ENCODE measurements around the gene TGIF2.
"Not testable (repeated sequence)": the region's sequence is repeated elsewhere in the genome, so short reads cannot be mapped to it uniquely, and the experiment has no call there.

Gene TGIF2

GRCh38 chr20:36606158-36607066, 33.0 kb downstream of the TGIF2 start:
- peak; percentile 34 to 68 (median 62) for DNase-seq
- Histone ChIP-seq H3K9me3 (ENCODE audit: control extremely low read depth in 1 of 5, control insufficient read depth in 4 of 5, insufficient read depth in 2 of 5, low read depth in 1 of 5, low read length in 4 of 5) (no peaks in the 10 kb centered on the region), H3K27me3 (replicated peaks in 2 of 5; ENCODE audit: control insufficient read depth in 4 of 5, insufficient read depth in 5 of 5, low read length in 4 of 5) (no peaks in the 10 kb centered on the region), H3K36me3 (ENCODE audit: control insufficient read depth in 4 of 4, insufficient read depth in 4 of 4, low read length in 3 of 4) (peaks cover 2 to 35% (median 20%) of the 10 kb centered on the region in 4 experiments), H3K4me3 (ENCODE audit: control insufficient read depth in 1 of 7, extremely low read depth in 1 of 7, insufficient read depth in 4 of 7, low read depth in 2 of 7, low read length in 6 of 7) (peak overlapping the region; percentile 81 to 99 (median 96)), H3K4me1 (ENCODE audit: control extremely low read depth in 1 of 4, control insufficient read depth in 4 of 4, insufficient read depth in 4 of 4, low read length in 3 of 4) (peaks cover 7 to 33% (median 26%) of the 10 kb centered on the region in 4 experiments), H3K27ac (ENCODE audit: insufficient read depth in 1 of 2, low read depth in 1 of 2, low read length in 2 of 2, poor library complexity in 1 of 2, severe bottlenecking in 2 of 2) (peak overlapping the region; percentile 82 to 92)
- ChIA-PET CTCF (interaction anchor here (0.9 to 3.5 kb wide), 20 partner anchors 8 to 150 kb away, joined by 3 to 33 read pairs (median 4); partner anchors contain the start of genes NDRG3, SLA2 and TGIF2), POLR2A (interaction anchor here (0.9 to 2.6 kb wide), 7 partner anchors 11 to 140 kb away, joined by 4 to 13 read pairs (median 6); partner anchors contain the start of genes NDRG3, SLA2 and TGIF2)
- 0% methylated on average over 27 of the region's 31 CpGs for WGBS (ENCODE audit: insufficient coverage)

DNA sequence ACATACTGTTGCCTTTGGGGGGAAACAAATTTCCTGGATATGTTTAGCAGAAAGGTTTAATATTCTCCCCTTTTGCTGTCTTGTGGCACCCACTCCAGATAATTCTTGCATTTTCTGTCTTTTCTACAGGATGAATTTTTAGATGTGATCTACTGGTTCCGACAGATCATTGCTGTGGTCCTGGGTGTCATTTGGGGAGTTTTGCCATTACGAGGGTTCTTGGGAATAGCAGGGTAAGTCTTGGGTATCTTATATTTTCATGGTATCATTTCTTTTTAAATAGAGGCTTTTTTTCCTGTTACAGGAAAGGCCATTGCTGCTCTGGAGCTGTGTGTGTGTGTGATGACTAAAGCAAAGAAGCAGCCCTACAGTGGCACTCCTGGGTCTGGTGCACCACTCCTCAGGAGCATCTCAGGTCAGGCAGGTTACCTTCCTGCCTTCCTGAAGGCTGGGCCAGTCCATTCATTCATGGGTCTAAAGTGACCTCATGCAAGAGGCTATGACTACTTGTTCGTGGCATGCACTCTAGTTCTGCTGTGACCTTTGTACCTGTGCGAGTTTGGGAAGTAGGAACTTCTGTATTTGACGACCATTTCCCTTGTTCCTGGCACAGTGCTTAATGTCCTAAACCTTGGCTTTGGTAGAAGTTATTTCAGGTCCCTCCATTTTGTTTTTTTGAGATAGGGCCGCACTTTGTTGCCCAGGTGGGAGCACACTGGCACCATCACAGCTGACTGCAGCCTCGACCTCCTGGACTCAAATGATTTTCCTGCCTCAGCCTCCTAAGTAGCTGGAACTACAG, 34.4 kb downstream of the TGIF2 start:
- 90% methylated on average over 5 of the region's 7 CpGs for WGBS (ENCODE audit: insufficient coverage)
- Histone ChIP-seq H3K27me3 (replicated peaks in 2 of 5; ENCODE audit: control insufficient read depth in 4 of 5, insufficient read depth in 5 of 5, low read length in 4 of 5) (no peaks in the 10 kb centered on the region), H3K4me1 (ENCODE audit: control extremely low read depth in 1 of 4, control insufficient read depth in 4 of 4, insufficient read depth in 4 of 4, low read length in 3 of 4) (peaks cover 3 to 31% (median 26%) of the 10 kb centered on the region in 4 experiments), H3K36me3 (ENCODE audit: control insufficient read depth in 4 of 4, insufficient read depth in 4 of 4, low read length in 3 of 4) (peaks cover 4 to 49% (median 27%) of the 10 kb centered on the region in 4 experiments), H3K27ac (ENCODE audit: insufficient read depth in 1 of 2, low read depth in 1 of 2, low read length in 2 of 2, poor library complexity in 1 of 2, severe bottlenecking in 2 of 2) (peak overlapping the region in 1 of 2 experiments; percentile 92), H3K4me3 (ENCODE audit: control insufficient read depth in 1 of 7, extremely low read depth in 1 of 7, insufficient read depth in 4 of 7, low read depth in 2 of 7, low read length in 6 of 7) (peak overlapping the region in 4 of 7 experiments; percentile 8 to 98 (median 24)), H3K9me3 (ENCODE audit: control extremely low read depth in 1 of 5, control insufficient read depth in 4 of 5, insufficient read depth in 2 of 5, low read depth in 1 of 5, low read length in 4 of 5) (no peaks in the 10 kb centered on the region)
- POLR2A ChIA-PET = no interaction called here
- CTCF ChIA-PET = interaction anchor here (0.6 to 3.2 kb wide), 4 partner anchors 14 to 74 kb away, joined by 3 to 21 read pairs (median 4); partner anchors contain the start of gene TGIF2
- no peak for DNase-seq

DNA sequence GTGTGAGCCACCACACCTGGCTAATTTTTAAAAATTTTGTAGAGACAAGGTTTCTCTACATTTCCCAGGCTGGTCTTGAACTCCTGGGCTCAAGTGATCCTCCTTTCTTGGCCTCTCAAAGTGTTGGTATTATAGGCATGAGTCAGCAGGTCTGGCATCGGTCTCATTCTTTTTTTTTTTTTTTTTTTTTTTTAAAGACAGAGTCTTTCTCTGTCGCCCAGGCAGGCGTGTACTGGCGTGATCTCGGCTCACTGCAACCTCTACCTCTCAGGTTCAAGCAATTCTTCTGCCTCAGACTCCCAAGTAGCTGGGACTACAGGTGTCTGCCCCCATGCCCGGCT, 35.0 kb downstream of the TGIF2 start:
- POLR2A ChIA-PET = interaction anchor here (0.6 to 0.8 kb wide), 2 partner anchors 9 to 24 kb away, joined by 3 to 8 read pairs; no protein-coding TSS in a partner anchor
- not testable (repeated sequence) for H3K4me3 ChIP-seq (ENCODE audit: control insufficient read depth in 1 of 7, extremely low read depth in 1 of 7, insufficient read depth in 4 of 7, low read depth in 2 of 7, low read length in 6 of 7); H3K27ac ChIP-seq (ENCODE audit: insufficient read depth in 1 of 2, low read depth in 1 of 2, low read length in 2 of 2, poor library complexity in 1 of 2, severe bottlenecking in 2 of 2); H3K9me3 ChIP-seq (ENCODE audit: control extremely low read depth in 1 of 5, control insufficient read depth in 4 of 5, insufficient read depth in 2 of 5, low read depth in 1 of 5, low read length in 4 of 5); H3K27me3 ChIP-seq (replicated peaks in 2 of 5; ENCODE audit: control insufficient read depth in 4 of 5, insufficient read depth in 5 of 5, low read length in 4 of 5)
- 98% methylated on average over 4 of the region's 6 CpGs for WGBS (ENCODE audit: insufficient coverage)
- CTCF ChIA-PET = interaction anchor here (1.0 to 3.1 kb wide), 3 partner anchors 15 to 147 kb away, joined by 3 to 10 read pairs (median 4); no protein-coding TSS in a partner anchor
- peak in 1 of 3 donors; percentile 32 for DNase-seq
- H3K4me1 ChIP-seq (ENCODE audit: control extremely low read depth in 1 of 4, control insufficient read depth in 4 of 4, insufficient read depth in 4 of 4, low read length in 3 of 4) = peaks cover 3 to 31% (median 26%) of the 10 kb centered on the region in 4 experiments
- H3K36me3 ChIP-seq (ENCODE audit: control insufficient read depth in 4 of 4, insufficient read depth in 4 of 4, low read length in 3 of 4) = peaks cover 4 to 49% (median 31%) of the 10 kb centered on the region in 4 experiments

DNA sequence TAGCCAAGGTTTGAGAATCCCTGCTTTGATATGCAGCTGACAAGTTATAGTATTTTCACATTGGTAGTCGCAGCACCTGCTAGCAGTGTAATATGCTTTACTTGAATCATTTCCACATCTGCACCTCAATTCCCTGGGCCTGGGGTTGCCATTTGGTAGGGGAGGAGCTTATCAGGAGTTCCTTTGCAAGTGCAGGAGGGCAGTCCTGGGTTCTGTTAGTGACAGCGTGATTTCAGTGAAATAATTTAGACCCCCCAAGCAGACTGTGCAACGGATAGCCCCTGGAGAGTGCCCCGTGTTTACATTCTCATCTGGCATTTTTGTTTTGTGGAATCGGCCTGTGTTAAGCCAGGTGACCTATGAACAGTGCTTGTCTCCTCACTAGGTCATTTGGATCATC, 38.2 kb downstream of the TGIF2 start:
- 94% methylated on average over 5 of the region's 5 CpGs for WGBS (ENCODE audit: insufficient coverage)
- POLR2A ChIA-PET = interaction anchor here (0.6 to 1.4 kb wide), 2 partner anchors 34 to 163 kb away, joined by 3 read pairs; partner anchors contain the start of gene SLA2

GRCh38 chr20:36613974-36614373, 40.6 kb downstream of the TGIF2 start:
- Histone ChIP-seq H3K27me3 (replicated peaks in 2 of 5; ENCODE audit: control insufficient read depth in 4 of 5, insufficient read depth in 5 of 5, low read length in 4 of 5) (no peaks in the 10 kb centered on the region), H3K4me1 (ENCODE audit: control extremely low read depth in 1 of 4, control insufficient read depth in 4 of 4, insufficient read depth in 4 of 4, low read length in 3 of 4) (no peaks in the 10 kb centered on the region), H3K27ac (ENCODE audit: insufficient read depth in 1 of 2, low read depth in 1 of 2, low read length in 2 of 2, poor library complexity in 1 of 2, severe bottlenecking in 2 of 2) (no peak overlapping the region), H3K4me3 (ENCODE audit: control insufficient read depth in 1 of 7, extremely low read depth in 1 of 7, insufficient read depth in 4 of 7, low read depth in 2 of 7, low read length in 6 of 7) (no peak overlapping the region), H3K9me3 (ENCODE audit: control extremely low read depth in 1 of 5, control insufficient read depth in 4 of 5, insufficient read depth in 2 of 5, low read depth in 1 of 5, low read length in 4 of 5) (no peaks in the 10 kb centered on the region), H3K36me3 (ENCODE audit: control insufficient read depth in 4 of 4, insufficient read depth in 4 of 4, low read length in 3 of 4) (peaks cover 5 to 61% (median 44%) of the 10 kb centered on the region in 4 experiments)
- 97% methylated on average over 3 of the region's 3 CpGs for WGBS (ENCODE audit: insufficient coverage)
- DNase-seq = no peak
- CTCF ChIA-PET = interaction anchor here (0.6 to 6.6 kb wide), 11 partner anchors 8 to 1201 kb away, joined by 3 to 55 read pairs (median 9); partner anchors contain the start of genes DSN1, RAB5IF and SLA2
- POLR2A ChIA-PET = no interaction called here

More for the DNA sequence above, 38.2 kb downstream of the TGIF2 start:
- no peak for DNase-seq
- Histone ChIP-seq H3K36me3 (ENCODE audit: control insufficient read depth in 4 of 4, insufficient read depth in 4 of 4, low read length in 3 of 4) (peaks cover 8 to 75% (median 52%) of the 10 kb centered on the region in 4 experiments), H3K9me3 (ENCODE audit: control extremely low read depth in 1 of 5, control insufficient read depth in 4 of 5, insufficient read depth in 2 of 5, low read depth in 1 of 5, low read length in 4 of 5) (no peaks in the 10 kb centered on the region), H3K27ac (ENCODE audit: insufficient read depth in 1 of 2, low read depth in 1 of 2, low read length in 2 of 2, poor library complexity in 1 of 2, severe bottlenecking in 2 of 2) (no peak overlapping the region), H3K4me1 (ENCODE audit: control extremely low read depth in 1 of 4, control insufficient read depth in 4 of 4, insufficient read depth in 4 of 4, low read length in 3 of 4) (peaks cover 3 to 17% (median 12%) of the 10 kb centered on the region in 4 experiments), H3K4me3 (ENCODE audit: control insufficient read depth in 1 of 7, extremely low read depth in 1 of 7, insufficient read depth in 4 of 7, low read depth in 2 of 7, low read length in 6 of 7) (no peak overlapping the region), H3K27me3 (replicated peaks in 2 of 5; ENCODE audit: control insufficient read depth in 4 of 5, insufficient read depth in 5 of 5, low read length in 4 of 5) (no peaks in the 10 kb centered on the region)
- CTCF ChIA-PET = interaction anchor here (1.0 to 6.6 kb wide), 14 partner anchors 12 to 145 kb away, joined by 3 to 55 read pairs (median 8); partner anchors contain the start of gene SLA2

DNA sequence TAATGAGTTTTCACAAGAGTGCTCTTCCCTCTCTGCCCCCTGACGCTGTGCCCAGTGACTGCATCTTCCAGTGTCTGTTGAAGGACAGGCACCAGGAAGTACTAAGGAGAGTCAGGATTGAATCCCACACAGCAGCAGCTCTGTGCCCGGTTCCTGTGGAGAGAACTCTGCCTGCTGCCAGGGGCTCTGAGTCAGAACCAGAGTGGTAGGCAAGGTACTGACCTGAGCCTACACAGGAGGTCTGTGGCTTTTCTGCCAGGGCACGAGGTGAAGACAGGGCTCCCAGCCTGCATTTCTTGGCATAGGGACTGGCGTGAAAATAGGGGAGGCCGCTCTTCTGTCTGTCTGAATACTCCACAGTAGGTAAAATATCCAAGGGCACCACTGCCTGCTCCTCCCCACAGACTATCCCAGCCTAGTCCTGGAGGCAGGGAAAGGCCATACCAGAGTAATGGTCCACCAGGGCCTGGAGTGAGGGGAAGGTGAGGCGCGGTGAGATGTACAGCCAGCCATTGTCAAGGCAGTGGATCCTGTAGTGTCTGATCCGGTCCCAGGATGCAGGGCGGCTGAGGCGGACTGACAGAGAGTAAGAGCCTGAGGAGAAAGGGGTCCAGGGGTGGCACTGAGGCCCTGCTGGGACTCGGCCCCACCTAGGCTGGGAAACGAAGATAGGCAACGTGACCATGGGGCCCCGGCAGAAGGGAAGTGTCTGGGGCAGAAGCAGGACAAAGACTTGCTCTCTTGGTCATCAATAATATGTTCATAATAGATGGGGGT, 41.6 kb downstream of the TGIF2 start:
- ChIA-PET POLR2A (no interaction called here), CTCF (interaction anchor here (1.3 to 6.6 kb wide), 5 partner anchors 9 to 159 kb away, joined by 3 to 55 read pairs (median 9); partner anchors contain the start of genes DSN1, RAB5IF and SLA2)
- 94% methylated on average over 14 of the region's 14 CpGs for WGBS (ENCODE audit: insufficient coverage)
- Histone ChIP-seq H3K4me1 (ENCODE audit: control extremely low read depth in 1 of 4, control insufficient read depth in 4 of 4, insufficient read depth in 4 of 4, low read length in 3 of 4) (no peaks in the 10 kb centered on the region), H3K36me3 (ENCODE audit: control insufficient read depth in 4 of 4, insufficient read depth in 4 of 4, low read length in 3 of 4) (peaks cover 5 to 53% (median 38%) of the 10 kb centered on the region in 4 experiments), H3K9me3 (ENCODE audit: control extremely low read depth in 1 of 5, control insufficient read depth in 4 of 5, insufficient read depth in 2 of 5, low read depth in 1 of 5, low read length in 4 of 5) (no peaks in the 10 kb centered on the region), H3K27ac (ENCODE audit: insufficient read depth in 1 of 2, low read depth in 1 of 2, low read length in 2 of 2, poor library complexity in 1 of 2, severe bottlenecking in 2 of 2) (no peak overlapping the region), H3K27me3 (replicated peaks in 2 of 5; ENCODE audit: control insufficient read depth in 4 of 5, insufficient read depth in 5 of 5, low read length in 4 of 5) (no peaks in the 10 kb centered on the region), H3K4me3 (ENCODE audit: control insufficient read depth in 1 of 7, extremely low read depth in 1 of 7, insufficient read depth in 4 of 7, low read depth in 2 of 7, low read length in 6 of 7) (no peak overlapping the region)
- no peak for DNase-seq

All from common myeloid progenitor, CD34-positive (primary cell).